ENCODE results near the gene CCDC28B. TPM values are rescaled to one million over a fixed set of nuclear protein-coding genes. Genes with fewer than 3 reads are reported as not detected.

CCDC28B gene
- total RNA-seq, 3 donors from 2014 or later (not counting 1 experiment from before 2014, with no cell fraction given): 19.3 to 30.6 (median 19.8) TPM

DNA sequence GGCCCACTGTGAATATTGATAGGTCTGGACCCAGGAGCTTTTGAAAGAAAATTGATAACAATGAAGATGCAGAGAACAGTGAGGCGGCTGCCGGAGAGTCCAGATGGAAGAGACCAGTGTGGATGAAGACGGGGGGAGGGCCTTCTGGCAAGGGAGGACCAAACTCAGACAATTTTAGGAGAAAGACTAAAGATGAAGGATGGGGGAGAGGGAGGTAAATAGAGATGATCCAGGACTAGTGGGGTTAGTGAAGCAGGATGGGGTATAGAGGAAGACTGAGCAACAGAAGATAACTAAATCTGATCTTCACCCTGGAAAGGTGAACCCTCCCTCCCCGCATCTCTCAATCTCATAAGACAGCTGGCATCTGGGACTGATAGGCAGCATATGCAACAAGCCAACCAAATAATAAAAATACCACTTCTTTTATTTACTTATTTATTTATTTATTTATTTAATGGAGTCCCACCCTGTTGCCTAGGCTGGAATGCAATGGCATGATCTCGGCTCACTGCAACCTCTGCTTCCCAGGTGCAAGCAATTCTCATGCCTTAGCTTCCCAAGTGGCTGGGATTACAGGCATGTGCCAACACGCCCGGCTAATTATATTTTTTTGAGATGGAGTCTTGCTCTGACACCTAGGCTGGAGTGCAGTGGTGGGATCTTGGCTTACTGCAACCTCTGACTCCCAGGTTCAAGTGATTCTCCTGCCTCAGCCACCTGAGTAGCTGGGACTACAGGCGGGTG, 32.3 kb downstream of the CCDC28B start:
- no peak overlapping the region for H3K4me3 Mint-ChIP-seq
- Histone ChIP-seq H3K9me3 (ENCODE audit: control insufficient read depth, insufficient read depth, low read length) (no peaks in the 10 kb centered on the region), H3K36me3 (ENCODE audit: control insufficient read depth, insufficient read depth, low read length) (peaks cover 31% of the 10 kb centered on the region), H3K4me3 (ENCODE audit: low read length) (no peak overlapping the region), H3K4me1 (ENCODE audit: control insufficient read depth, insufficient read depth, low read length) (no peaks in the 10 kb centered on the region), H3K27me3 (ENCODE audit: control insufficient read depth, insufficient read depth, low read length) (no peaks in the 10 kb centered on the region), H3K27ac (ENCODE audit: low read length) (no peak overlapping the region)
- DNase-seq (no peak), ATAC-seq (no peak)
- intact Hi-C loops (cut with micrococcal nuclease): no loop called here
- H3K4me1 Mint-ChIP-seq: no peaks in the 10 kb centered on the region
- H3K36me3 Mint-ChIP-seq: peaks cover 13% of the 10 kb centered on the region
- no peaks in the 10 kb centered on the region for H3K9me3 Mint-ChIP-seq
- WGBS (ENCODE audit: insufficient coverage): 97% methylated on average over 7 of the region's 8 CpGs
- H3K27ac Mint-ChIP-seq: no peak overlapping the region
- TF ChIP-seq, protein P1, sequence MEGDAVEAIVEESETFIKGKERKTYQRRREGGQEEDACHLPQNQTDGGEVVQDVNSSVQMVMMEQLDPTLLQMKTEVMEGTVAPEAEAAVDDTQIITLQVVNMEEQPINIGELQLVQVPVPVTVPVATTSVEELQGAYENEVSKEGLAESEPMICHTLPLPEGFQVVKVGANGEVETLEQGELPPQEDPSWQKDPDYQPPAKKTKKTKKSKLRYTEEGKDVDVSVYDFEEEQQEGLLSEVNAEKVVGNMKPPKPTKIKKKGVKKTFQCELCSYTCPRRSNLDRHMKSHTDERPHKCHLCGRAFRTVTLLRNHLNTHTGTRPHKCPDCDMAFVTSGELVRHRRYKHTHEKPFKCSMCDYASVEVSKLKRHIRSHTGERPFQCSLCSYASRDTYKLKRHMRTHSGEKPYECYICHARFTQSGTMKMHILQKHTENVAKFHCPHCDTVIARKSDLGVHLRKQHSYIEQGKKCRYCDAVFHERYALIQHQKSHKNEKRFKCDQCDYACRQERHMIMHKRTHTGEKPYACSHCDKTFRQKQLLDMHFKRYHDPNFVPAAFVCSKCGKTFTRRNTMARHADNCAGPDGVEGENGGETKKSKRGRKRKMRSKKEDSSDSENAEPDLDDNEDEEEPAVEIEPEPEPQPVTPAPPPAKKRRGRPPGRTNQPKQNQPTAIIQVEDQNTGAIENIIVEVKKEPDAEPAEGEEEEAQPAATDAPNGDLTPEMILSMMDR (IDR thresholded peaks at IDR 0.05): no peak
- no peaks in the 10 kb centered on the region for H3K27me3 Mint-ChIP-seq (ENCODE audit: low read depth in 2 of 2)

DNA sequence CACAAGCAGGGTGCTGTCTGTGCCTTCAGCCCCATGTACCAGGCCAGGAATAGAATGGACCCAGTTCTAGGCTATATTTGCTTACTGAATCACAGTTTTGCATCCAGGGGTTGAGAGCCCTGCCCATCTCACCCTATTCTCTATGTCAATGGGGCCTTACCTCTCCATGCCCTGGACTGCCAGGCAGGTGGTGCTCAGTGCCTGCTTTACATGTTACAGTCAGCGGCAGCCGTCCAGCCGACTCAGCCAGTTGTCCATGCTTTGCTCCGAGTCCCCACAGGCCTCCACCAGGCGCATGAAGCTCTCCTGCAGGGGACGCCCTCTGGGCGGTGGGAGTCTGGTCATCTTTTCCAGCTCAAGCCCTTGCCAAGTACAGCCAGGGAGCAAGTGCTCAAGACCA, 34.4 kb downstream of the CCDC28B start:
- H3K9me3 ChIP-seq (ENCODE audit: control insufficient read depth, insufficient read depth, low read length): no peaks in the 10 kb centered on the region
- H3K9me3 Mint-ChIP-seq: no peaks in the 10 kb centered on the region
- TF ChIP-seq, protein P1 (IDR thresholded peaks at IDR 0.05): no peak
- H3K27ac ChIP-seq (ENCODE audit: low read length): no peak overlapping the region
- 94% methylated on average over 7 of the region's 7 CpGs for WGBS (ENCODE audit: insufficient coverage)
- DNase-seq: no peak
- intact Hi-C loops (cut with micrococcal nuclease): no loop called here
- no peak overlapping the region for H3K27ac Mint-ChIP-seq
- H3K4me1 ChIP-seq (ENCODE audit: control insufficient read depth, insufficient read depth, low read length): peaks cover 2% of the 10 kb centered on the region
- H3K36me3 ChIP-seq (ENCODE audit: control insufficient read depth, insufficient read depth, low read length): peaks cover 14% of the 10 kb centered on the region
- no peaks in the 10 kb centered on the region for H3K36me3 Mint-ChIP-seq
- no peak overlapping the region for H3K4me3 ChIP-seq (ENCODE audit: low read length)
- no peaks in the 10 kb centered on the region for H3K27me3 Mint-ChIP-seq (ENCODE audit: low read depth in 2 of 2)
- ATAC-seq: no peak
- H3K4me3 Mint-ChIP-seq: no peak overlapping the region
- H3K4me1 Mint-ChIP-seq: no peaks in the 10 kb centered on the region
- H3K27me3 ChIP-seq (ENCODE audit: control insufficient read depth, insufficient read depth, low read length): no peaks in the 10 kb centered on the region

DNA sequence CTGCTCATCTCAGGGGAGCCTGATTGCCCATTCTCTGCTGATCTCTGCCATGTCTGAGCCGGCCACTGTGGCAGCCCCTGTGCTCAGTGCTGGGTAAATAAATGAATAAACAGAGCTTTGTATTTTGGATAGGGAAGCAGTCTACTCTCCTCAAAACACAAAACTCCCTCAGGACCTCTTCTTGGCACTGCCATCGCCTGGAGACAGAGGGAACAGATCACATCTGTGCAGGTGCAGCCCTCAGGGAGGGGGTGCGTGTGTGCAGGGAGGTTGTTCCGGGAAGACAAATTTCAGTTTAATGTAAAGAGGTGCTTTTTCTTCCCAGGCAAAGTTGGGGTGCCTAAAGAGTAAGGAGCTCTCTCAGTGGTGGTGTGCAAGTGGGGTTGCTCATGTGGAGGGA, 38.9 kb downstream of the CCDC28B start:
- WGBS (ENCODE audit: insufficient coverage): 87% methylated on average over 4 of the region's 4 CpGs
- H3K4me3 ChIP-seq (ENCODE audit: low read length): no peak overlapping the region
- TF ChIP-seq, protein P1 (IDR thresholded peaks at IDR 0.05): no peak
- no peaks in the 10 kb centered on the region for H3K9me3 ChIP-seq (ENCODE audit: control insufficient read depth, insufficient read depth, low read length)
- Mint-ChIP-seq H3K27me3 (ENCODE audit: low read depth in 2 of 2) (no peaks in the 10 kb centered on the region), H3K4me3 (peak overlapping the region; percentile 89), H3K4me1 (peaks cover 0 to 25% of the 10 kb centered on the region in 2 donors), H3K36me3 (no peaks in the 10 kb centered on the region), H3K9me3 (no peaks in the 10 kb centered on the region), H3K27ac (no peak overlapping the region)
- peaks cover 26% of the 10 kb centered on the region for H3K4me1 ChIP-seq (ENCODE audit: control insufficient read depth, insufficient read depth, low read length)
- DNase-seq: no peak
- no peaks in the 10 kb centered on the region for H3K36me3 ChIP-seq (ENCODE audit: control insufficient read depth, insufficient read depth, low read length)
- no peak for ATAC-seq
- intact Hi-C loops (cut with micrococcal nuclease): no loop called here
- no peaks in the 10 kb centered on the region for H3K27me3 ChIP-seq (ENCODE audit: control insufficient read depth, insufficient read depth, low read length)
- H3K27ac ChIP-seq (ENCODE audit: low read length): no peak overlapping the region

DNA sequence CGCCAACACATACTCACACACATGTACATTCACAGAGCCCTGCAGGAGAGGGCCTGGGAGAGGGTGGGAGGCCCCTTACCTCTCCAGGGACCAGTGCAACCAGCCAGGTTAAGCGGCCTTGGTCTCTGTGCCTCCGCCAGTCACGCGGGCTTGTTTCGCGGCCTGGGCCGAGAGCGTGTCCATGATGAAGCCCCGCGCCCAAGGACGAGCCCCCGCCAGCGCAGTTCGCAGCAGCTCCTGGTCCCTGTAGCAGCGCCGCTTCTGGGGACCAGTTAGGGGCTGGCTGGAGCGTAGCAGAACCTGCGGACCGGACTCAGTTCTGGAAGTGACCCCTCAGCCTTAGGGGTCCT, 39.4 kb downstream of the CCDC28B start:
- TF ChIP-seq, protein P1 (IDR thresholded peaks at IDR 0.05): no peak
- Histone ChIP-seq H3K27ac (ENCODE audit: low read length) (no peak overlapping the region), H3K4me3 (ENCODE audit: low read length) (no peak overlapping the region), H3K36me3 (ENCODE audit: control insufficient read depth, insufficient read depth, low read length) (no peaks in the 10 kb centered on the region), H3K4me1 (ENCODE audit: control insufficient read depth, insufficient read depth, low read length) (peaks cover 26% of the 10 kb centered on the region), H3K9me3 (ENCODE audit: control insufficient read depth, insufficient read depth, low read length) (no peaks in the 10 kb centered on the region), H3K27me3 (ENCODE audit: control insufficient read depth, insufficient read depth, low read length) (no peaks in the 10 kb centered on the region)
- ATAC-seq: no peak
- intact Hi-C loops (cut with micrococcal nuclease): no loop called here
- H3K27ac Mint-ChIP-seq: peak overlapping the region in 1 of 2 donors; percentile 85
- DNase-seq: no peak
- peak overlapping the region; percentile 89 for H3K4me3 Mint-ChIP-seq
- H3K27me3 Mint-ChIP-seq (ENCODE audit: low read depth in 2 of 2): no peaks in the 10 kb centered on the region
- H3K4me1 Mint-ChIP-seq: peaks cover 0 to 25% of the 10 kb centered on the region in 2 donors
- no peaks in the 10 kb centered on the region for H3K36me3 Mint-ChIP-seq
- 96% methylated on average over 19 of the region's 20 CpGs for WGBS (ENCODE audit: insufficient coverage)
- H3K9me3 Mint-ChIP-seq: no peaks in the 10 kb centered on the region
